Coronary artery (tissue), 2 donors: ENCODE data around the gene GPC3.

Experiments
- DNase-seq: peaks from one replicate; pipeline ENCODE4 v3.0.0-alpha.2; 2017; ENCODE audit warnings: low spot score
- H3K27ac ChIP-seq, 2 donors: fragments of 200-600 bp; sonication (generic); one replicate each; pipeline ENCODE4 v1.5.1; 2016 to 2019
- H3K4me3 ChIP-seq: fragments of 200-600 bp; sonication (generic); 2 replicates; pipeline ENCODE4 v1.5.1; 2016; ENCODE audit warnings: mild to moderate bottlenecking, moderate library complexity
- CTCF ChIP-seq: fragments of 200-600 bp; sonication (generic); IDR thresholded peaks from one replicate; pipeline ENCODE4 v1.5.1; 2019; ENCODE audit warnings: antibody characterized with exemption

The GPC3 gene

GRCh38 chrX:133968109-133968508 is 17.3 kb downstream of the GPC3 start:
- no peak overlapping the region for H3K4me3 ChIP-seq
- DNase-seq = no peak
- H3K27ac ChIP-seq = no peak overlapping the region
- no peak for TF ChIP-seq CTCF

- Histone ChIP-seq H3K4me3 (no peak overlapping the region), H3K27ac (no peak overlapping the region)
- TF ChIP-seq CTCF = no peak
- no peak for DNase-seq
These were observed 19.2 kb downstream of the GPC3 start for GRCh38 chrX:133966199-133966598.

GRCh38 chrX:133965321-133965720 is 20.1 kb downstream of the GPC3 start:
- H3K27ac ChIP-seq = no peak overlapping the region
- TF ChIP-seq CTCF = no peak
- DNase-seq = no peak
- H3K4me3 ChIP-seq = no peak overlapping the region

GRCh38 chrX:133961046-133961445 is 24.3 kb downstream of the GPC3 start:
- TF ChIP-seq CTCF = no peak
- H3K4me3 ChIP-seq = no peak overlapping the region
- no peak for DNase-seq
- H3K27ac ChIP-seq = no peak overlapping the region

GRCh38 chrX:133959972-133960371 is 25.4 kb downstream of the GPC3 start:
- Histone ChIP-seq H3K27ac (no peak overlapping the region), H3K4me3 (no peak overlapping the region)
- no peak for TF ChIP-seq CTCF
- DNase-seq = no peak

GRCh38 chrX:133958997-133959688 is 26.3 kb downstream of the GPC3 start:
- DNase-seq = no peak
- Histone ChIP-seq H3K27ac (no peak overlapping the region), H3K4me3 (no peak overlapping the region)
- TF ChIP-seq CTCF = no peak

GRCh38 chrX:133956570-133957340 is 28.6 kb downstream of the GPC3 start:
- no peak for DNase-seq
- no peak for TF ChIP-seq CTCF
- no peak overlapping the region for H3K27ac ChIP-seq
- no peak overlapping the region for H3K4me3 ChIP-seq
